ENCODE data around the gene MAGEB18.

The MAGEB18 gene

GRCh38 chrX:26138274-26138673 lies at the start of gene MAGEB18:
TSS of gene MAGEB18 (plus strand) at chrX:26138343. CDS start at chrX:26138986, 643 bp downstream.
- DNase-seq (ENCODE audit: low read depth in 2 of 2) = no peak

DNA sequence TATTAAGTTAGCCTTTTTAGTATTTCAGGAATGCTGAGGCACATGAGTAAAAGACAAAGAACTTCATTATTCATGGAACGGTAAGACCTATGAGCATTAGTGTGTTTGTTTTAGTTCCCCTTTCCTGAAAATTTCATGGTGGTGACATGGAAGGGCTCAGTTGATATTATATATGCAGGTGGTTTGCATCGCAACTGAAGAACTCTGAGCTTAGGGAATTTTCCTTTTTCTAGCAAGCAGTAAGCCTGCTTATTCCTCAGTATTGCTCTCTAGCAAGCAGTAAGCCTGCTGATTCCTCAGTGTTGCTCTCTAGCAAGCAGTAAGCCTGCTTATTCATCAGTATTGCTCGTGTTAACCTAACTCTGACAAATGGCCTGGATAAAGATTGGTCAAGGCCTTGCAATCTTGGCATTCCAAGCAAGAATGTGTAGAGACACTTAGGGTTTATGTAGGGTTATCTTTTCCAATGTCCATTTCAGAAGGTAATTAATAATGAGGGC lies 37.7 kb upstream of the MAGEB18 start:
- DNase-seq (ENCODE audit: low read depth in 2 of 2) = no peak

DNA sequence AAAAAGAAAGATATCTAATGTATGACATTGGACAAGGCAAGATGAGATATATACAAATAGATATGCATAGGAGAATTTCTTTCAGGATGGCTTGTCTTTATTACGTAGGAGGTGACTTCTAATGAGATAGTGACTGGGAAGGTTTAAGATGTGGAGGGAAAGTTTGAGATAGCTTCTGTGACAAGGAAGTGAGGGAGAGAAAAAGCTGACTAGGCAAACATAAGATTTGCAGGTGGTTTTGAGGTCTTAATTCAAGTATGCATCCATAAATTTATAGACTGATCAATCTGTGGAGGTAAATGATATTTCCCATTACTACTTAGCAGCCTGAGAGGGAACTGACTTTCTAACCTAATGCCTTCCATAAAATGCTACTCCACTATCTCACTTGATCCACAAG lies 29.0 kb upstream of the MAGEB18 start:
- DNase-seq (ENCODE audit: low read depth in 2 of 2) = no peak

- DNase-seq (ENCODE audit: low read depth in 2 of 2) = no peak
Measured at GRCh38 chrX:26146024-26146423, 7.9 kb downstream of the MAGEB18 start.

- no peak for DNase-seq (ENCODE audit: low read depth in 2 of 2)
Measured at GRCh38 chrX:26160301-26160700, 22.2 kb downstream of the MAGEB18 start, which contains the start of gene MAGEB6B. TSS of gene MAGEB6B (plus strand) at chrX:26160601. CDS start at chrX:26160601, 0 bp downstream.
